ENCODE data around the gene CAMK2G.
"Not testable (repeated sequence)": the region's sequence is repeated elsewhere in the genome, so short reads cannot be mapped to it uniquely, and the experiment has no call there.

GRCh38 chr10:73795491-73795890 is 78.9 kb downstream of the CAMK2G start:
- TF ChIP-seq, protein P1, sequence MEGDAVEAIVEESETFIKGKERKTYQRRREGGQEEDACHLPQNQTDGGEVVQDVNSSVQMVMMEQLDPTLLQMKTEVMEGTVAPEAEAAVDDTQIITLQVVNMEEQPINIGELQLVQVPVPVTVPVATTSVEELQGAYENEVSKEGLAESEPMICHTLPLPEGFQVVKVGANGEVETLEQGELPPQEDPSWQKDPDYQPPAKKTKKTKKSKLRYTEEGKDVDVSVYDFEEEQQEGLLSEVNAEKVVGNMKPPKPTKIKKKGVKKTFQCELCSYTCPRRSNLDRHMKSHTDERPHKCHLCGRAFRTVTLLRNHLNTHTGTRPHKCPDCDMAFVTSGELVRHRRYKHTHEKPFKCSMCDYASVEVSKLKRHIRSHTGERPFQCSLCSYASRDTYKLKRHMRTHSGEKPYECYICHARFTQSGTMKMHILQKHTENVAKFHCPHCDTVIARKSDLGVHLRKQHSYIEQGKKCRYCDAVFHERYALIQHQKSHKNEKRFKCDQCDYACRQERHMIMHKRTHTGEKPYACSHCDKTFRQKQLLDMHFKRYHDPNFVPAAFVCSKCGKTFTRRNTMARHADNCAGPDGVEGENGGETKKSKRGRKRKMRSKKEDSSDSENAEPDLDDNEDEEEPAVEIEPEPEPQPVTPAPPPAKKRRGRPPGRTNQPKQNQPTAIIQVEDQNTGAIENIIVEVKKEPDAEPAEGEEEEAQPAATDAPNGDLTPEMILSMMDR (conservative IDR thresholded peaks at IDR 0.05) = not testable (repeated sequence)
- not testable (repeated sequence) for TF ChIP-seq EZH2 (IDR thresholded peaks at IDR 0.05; ENCODE audit: low read depth)
